ENCODE measurements around the gene ATF7IP2. TPM values are rescaled to one million over a fixed set of nuclear protein-coding genes. Genes with fewer than 3 reads are reported as not detected.

ATF7IP2 gene
- total and polyA plus RNA-seq, 2 donors (not counting 3 experiments of a cell fraction or from before 2014, with no cell fraction given), result 9.7 to 14.6 TPM

- CTCF ChIA-PET, result interaction anchor here (1.2 kb wide), 1 partner anchor 25 kb away, joined by 3 read pairs; no protein-coding TSS in a partner anchor
- Histone ChIP-seq H3K9me3 (replicated peaks; ENCODE audit: control insufficient read depth, insufficient read depth, low read length) (no peaks in the 10 kb centered on the region), H3K36me3 (ENCODE audit: control insufficient read depth in 2 of 2, extremely low read depth in 1 of 2, insufficient read depth in 2 of 2, low read length in 2 of 2) (no peaks in the 10 kb centered on the region), H3K27ac (ENCODE audit: insufficient read depth, low read depth, low read length) (no peak overlapping the region), H4K20me1 (replicated peaks; ENCODE audit: control insufficient read depth, extremely low read depth, insufficient read depth, low read length) (no peaks in the 10 kb centered on the region), H3K4me2 (ENCODE audit: insufficient read depth, low read length) (no peak overlapping the region), H3K9me1 (replicated peaks; ENCODE audit: control insufficient read depth, extremely low read depth, insufficient read depth, low read length) (no peaks in the 10 kb centered on the region), H3K4me1 (ENCODE audit: control insufficient read depth, extremely low read depth, insufficient read depth, low read length) (no peaks in the 10 kb centered on the region), H2AFZ (ENCODE audit: low read depth, low read length) (no peak overlapping the region), H3K79me2 (ENCODE audit: control insufficient read depth, insufficient read depth, low read length) (no peaks in the 10 kb centered on the region), H3K27me3 (ENCODE audit: control insufficient read depth in 2 of 2, insufficient read depth in 2 of 2, low read length in 2 of 2) (no peaks in the 10 kb centered on the region), H3K4me3 (replicated peaks in 1 of 3; ENCODE audit: insufficient read depth in 1 of 3, low read depth in 1 of 3, low read length in 3 of 3) (no peak overlapping the region), H3K9ac (replicated peaks; ENCODE audit: extremely low read depth, insufficient read depth, low read length) (no peak overlapping the region)
- intact Hi-C loops (cut with micrococcal nuclease) (no loop called here), dilution Hi-C loops (cut with MboI; ENCODE audit: extremely low pct_ligation_motif_present, low sequenced_read_pairs) (no loop called here)
- TF ChIP-seq CTCF (IDR thresholded peaks at IDR 0.05; ENCODE audit: extremely low read depth in 1 of 2, insufficient read depth in 1 of 2, low read depth in 1 of 2, low read length in 2 of 2), result no peak
- no peak for TF ChIP-seq GATA2 (IDR thresholded peaks at IDR 0.05; ENCODE audit: insufficient read depth, insufficient read length, low read depth, low read length)
- TF ChIP-seq POLR2A (IDR thresholded peaks at IDR 0.05; ENCODE audit: low read depth, low read length), result no peak
- no peak for TF ChIP-seq JUN (IDR thresholded peaks at IDR 0.05; ENCODE audit: borderline replicate concordance, insufficient read depth, insufficient read length, low read depth)
- TF ChIP-seq POLR2AphosphoS5 (IDR thresholded peaks at IDR 0.05; ENCODE audit: insufficient read depth, low read depth, low read length), result no peak
- TF ChIP-seq MYC (IDR thresholded peaks at IDR 0.05; ENCODE audit: low read depth, low read length), result no peak
- no peak for TF ChIP-seq EZH2 (IDR thresholded peaks at IDR 0.05; ENCODE audit: borderline replicate concordance, low read depth, low read length, severe bottlenecking)
- TF ChIP-seq, protein P1, sequence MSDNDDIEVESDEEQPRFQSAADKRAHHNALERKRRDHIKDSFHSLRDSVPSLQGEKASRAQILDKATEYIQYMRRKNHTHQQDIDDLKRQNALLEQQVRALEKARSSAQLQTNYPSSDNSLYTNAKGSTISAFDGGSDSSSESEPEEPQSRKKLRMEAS (IDR thresholded peaks at IDR 0.05; ENCODE audit: insufficient read depth, insufficient read length), result no peak
- no peak for TF ChIP-seq FOS (IDR thresholded peaks at IDR 0.05; ENCODE audit: borderline replicate concordance, insufficient read depth, low read length)
- FAIRE-seq, result no peak
- no peak for DNase-seq (ENCODE audit: low read depth, low spot score)
- no TSS peak for BruUV-seq (replicated peaks)
- POLR2A ChIA-PET, result no interaction called here
These were observed 104.3 kb downstream of the ATF7IP2 start for GRCh38 chr16:10490141-10490540.
